ENCODE measurements around the gene FBXW2. TPM values are rescaled to one million over a fixed set of nuclear protein-coding genes. Genes with fewer than 3 reads are reported as not detected.

FBXW2 gene
- total RNA-seq, 1 donor, result 41.5 TPM

DNA sequence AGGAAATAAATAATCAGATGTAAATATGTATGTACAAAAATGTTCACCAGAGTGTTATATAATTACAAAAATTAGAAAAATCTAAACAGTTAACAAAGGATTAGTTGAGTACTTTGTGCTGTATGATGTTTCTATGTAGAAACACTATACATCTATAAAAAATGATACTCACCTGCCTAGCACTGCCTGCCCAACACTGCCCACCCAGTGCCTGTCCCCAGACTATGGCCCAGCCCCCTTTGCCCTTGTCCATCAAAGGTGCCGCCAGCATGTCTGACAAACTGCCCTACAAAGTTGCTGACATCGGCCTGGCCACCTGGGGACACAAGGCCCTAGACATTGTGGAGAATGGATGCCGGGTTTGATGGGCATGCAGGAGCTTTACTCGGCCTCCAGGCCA is 72.8 kb downstream of the FBXW2 start:
- H3K4me3 ChIP-seq (ENCODE audit: low read depth, low read length), result no peak overlapping the region
- no peak for DNase-seq (ENCODE audit: low read depth)
- TF ChIP-seq, protein P1, sequence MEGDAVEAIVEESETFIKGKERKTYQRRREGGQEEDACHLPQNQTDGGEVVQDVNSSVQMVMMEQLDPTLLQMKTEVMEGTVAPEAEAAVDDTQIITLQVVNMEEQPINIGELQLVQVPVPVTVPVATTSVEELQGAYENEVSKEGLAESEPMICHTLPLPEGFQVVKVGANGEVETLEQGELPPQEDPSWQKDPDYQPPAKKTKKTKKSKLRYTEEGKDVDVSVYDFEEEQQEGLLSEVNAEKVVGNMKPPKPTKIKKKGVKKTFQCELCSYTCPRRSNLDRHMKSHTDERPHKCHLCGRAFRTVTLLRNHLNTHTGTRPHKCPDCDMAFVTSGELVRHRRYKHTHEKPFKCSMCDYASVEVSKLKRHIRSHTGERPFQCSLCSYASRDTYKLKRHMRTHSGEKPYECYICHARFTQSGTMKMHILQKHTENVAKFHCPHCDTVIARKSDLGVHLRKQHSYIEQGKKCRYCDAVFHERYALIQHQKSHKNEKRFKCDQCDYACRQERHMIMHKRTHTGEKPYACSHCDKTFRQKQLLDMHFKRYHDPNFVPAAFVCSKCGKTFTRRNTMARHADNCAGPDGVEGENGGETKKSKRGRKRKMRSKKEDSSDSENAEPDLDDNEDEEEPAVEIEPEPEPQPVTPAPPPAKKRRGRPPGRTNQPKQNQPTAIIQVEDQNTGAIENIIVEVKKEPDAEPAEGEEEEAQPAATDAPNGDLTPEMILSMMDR (IDR thresholded peaks at IDR 0.05; ENCODE audit: insufficient read depth, low read depth, low read length), result no peak

DNA sequence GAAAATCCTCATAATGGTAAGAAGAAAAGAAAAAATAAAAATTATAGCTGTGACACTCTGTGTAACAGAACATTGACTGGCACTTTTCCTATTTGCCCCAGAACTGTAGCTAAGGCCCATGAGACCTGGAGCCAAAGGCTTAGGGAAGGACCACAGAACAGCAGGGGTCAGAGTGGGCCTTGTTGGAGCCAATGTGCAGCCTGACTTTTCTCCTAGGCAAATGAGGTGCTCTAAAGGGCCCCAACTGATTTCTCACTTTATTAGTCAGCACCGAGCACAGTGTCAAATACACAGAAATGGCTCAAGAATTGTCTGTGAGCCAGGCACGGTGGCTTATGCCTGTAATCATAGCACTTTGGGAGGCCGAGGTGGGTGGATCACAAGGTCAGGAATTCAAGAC is 74.9 kb downstream of the FBXW2 start:
- no peak for DNase-seq (ENCODE audit: low read depth)
- TF ChIP-seq, protein P1 (IDR thresholded peaks at IDR 0.05; ENCODE audit: insufficient read depth, low read depth, low read length), result no peak
- no peak overlapping the region for H3K4me3 ChIP-seq (ENCODE audit: low read depth, low read length)

DNA sequence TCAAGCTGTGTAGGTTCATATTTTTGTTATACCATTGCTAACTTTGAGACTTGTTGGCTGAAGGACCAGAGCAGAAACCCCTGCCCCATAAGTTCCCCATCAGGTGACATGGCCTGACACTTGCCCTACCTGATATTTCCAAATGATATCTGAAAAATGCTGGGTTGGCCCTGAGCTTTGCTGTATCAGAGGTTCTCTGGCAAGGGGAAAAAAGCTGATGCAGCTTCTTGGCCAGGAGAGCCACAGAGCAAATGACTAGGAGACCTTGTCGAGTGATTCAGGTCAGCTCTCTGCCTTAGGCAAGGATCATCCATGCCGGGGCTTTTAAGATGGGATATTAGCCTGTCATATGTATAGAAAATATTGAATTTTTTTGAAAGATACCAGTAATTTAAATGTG is 76.0 kb downstream of the FBXW2 start:
- TF ChIP-seq, protein P1 (IDR thresholded peaks at IDR 0.05; ENCODE audit: insufficient read depth, low read depth, low read length), result no peak

DNA sequence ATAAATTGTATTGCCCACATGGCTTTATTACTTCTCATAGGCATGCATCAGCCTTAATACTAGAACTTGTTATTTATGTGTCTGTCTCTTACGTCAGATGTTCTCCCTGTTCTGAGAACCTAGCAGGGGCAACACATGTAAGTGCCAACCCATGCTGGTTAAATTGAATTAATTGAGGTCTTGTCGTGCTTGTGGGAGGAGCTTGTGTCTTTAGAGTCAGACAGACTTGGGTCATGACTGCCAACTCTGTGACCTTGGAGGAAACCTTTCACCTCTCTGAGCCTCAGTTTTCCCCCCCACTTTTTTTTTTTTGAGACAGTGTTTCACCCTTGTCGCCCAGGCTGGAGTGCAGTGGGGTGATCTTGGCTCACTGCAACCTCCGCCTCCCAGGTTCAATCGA is 76.7 kb downstream of the FBXW2 start:
- TF ChIP-seq, protein P1 (IDR thresholded peaks at IDR 0.05; ENCODE audit: insufficient read depth, low read depth, low read length), result no peak
- H3K4me3 ChIP-seq (ENCODE audit: low read depth, low read length), result no peak overlapping the region
- DNase-seq (ENCODE audit: low read depth), result no peak

More for the DNA sequence above, 76.0 kb downstream of the FBXW2 start:
- no peak overlapping the region for H3K4me3 ChIP-seq (ENCODE audit: low read depth, low read length)
- no peak for DNase-seq (ENCODE audit: low read depth)

DNA sequence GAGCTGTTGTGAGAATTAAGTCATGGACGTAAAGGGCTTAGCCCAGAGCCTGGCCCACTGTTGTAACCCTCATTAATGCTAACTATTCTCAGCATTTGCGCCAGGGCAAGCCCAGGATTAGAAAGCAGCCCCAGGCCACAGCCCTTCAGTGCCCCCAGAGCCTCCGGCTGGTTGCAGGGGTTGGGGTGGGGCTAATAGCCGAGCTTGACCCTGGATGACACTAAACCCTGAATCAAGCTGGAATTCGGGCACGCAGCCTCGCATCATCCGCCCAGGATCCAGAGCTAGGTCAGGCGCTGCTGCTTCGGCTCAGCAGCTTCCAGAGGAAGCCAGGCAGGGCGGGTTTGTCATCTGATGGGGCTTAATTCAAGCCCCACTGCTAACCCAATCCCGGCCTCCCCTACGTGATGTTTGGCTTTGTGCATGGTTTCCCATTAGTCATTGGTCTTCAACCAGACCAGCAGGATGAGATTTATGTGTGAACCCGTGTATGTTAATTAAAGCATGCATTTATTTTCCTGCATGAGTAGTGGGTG is 77.8 kb downstream of the FBXW2 start:
- peak; percentile 66 for DNase-seq (ENCODE audit: low read depth)
- peak overlapping the region; percentile 12 for H3K4me3 ChIP-seq (ENCODE audit: low read depth, low read length)
- TF ChIP-seq, protein P1 (IDR thresholded peaks at IDR 0.05; ENCODE audit: insufficient read depth, low read depth, low read length), result no peak

DNA sequence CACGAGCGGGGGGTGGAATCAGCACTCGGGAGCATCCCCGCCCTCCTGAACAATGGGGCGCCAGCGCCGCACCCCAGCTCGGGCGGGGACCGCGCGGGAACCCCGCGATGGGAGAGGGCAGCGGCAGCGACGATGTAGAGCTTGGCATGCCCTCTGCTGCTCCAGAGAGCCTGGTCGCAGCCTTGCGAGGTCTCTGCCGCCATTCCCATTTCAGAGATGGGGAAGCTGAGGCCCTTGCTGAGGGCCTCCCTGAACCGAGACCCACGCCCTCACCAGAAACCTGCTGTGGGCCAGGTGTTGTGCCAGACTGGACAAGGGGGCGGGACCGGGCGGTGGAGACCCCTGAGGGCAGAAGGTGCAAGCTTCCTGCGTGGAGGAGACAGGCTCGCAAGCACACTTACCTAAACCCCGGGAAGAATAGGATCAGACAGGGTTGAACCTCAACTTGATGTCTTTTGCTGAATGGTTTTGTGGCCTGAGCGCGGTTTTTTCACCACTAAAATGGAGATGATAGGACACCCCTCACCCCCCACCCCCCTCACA is 78.3 kb downstream of the FBXW2 start:
- TF ChIP-seq, protein P1 (IDR thresholded peaks at IDR 0.05; ENCODE audit: insufficient read depth, low read depth, low read length), result no peak
- no peak for DNase-seq (ENCODE audit: low read depth)
- peak overlapping the region; percentile 70 for H3K4me3 ChIP-seq (ENCODE audit: low read depth, low read length)
